Ammon's horn (tissue), 1 donor: ENCODE measurements around the gene CEP250.

Experiments used
- DNase-seq: peaks from one replicate; pipeline ENCODE4 v3.0.0-alpha.2; 2016; ENCODE audit warnings: low spot score

Gene CEP250

GRCh38 chr20:35561268-35561667, 105.9 kb downstream of the CEP250 start:
- DNase-seq = peak; percentile 54

- no peak for DNase-seq
These were observed 106.3 kb downstream of the CEP250 start for GRCh38 chr20:35561671-35562070.

DNA sequence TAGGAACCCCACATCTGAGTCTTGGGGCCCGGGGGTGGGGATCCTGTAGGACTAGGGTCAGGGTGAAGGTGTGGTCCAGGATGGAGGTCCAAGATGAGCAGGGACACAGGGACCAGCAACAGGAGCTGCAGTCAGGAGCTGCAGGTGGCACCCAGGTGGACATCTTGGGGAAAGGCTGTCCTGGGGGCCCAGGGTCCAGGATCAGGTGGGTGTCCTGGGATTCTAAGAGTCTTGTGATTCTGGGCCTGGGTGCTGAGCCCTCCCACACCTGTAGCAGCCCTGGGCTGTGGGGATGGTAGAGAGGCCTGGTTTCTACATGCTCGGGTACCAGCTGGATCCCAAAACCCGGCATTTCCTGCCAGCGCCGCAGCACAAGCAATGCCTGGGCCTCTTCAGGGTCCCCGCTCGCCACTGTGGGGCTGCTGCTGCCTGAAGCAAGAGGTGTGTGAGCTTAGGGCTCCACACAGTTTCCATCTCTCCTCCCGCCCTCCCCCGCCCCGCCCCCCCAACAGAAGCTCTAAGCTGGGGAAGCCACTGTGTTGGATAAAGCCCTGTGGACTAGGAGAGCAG, 107.2 kb downstream of the CEP250 start:
- no peak for DNase-seq

GRCh38 chr20:35563834-35564233, 108.4 kb downstream of the CEP250 start:
- DNase-seq = no peak

DNA sequence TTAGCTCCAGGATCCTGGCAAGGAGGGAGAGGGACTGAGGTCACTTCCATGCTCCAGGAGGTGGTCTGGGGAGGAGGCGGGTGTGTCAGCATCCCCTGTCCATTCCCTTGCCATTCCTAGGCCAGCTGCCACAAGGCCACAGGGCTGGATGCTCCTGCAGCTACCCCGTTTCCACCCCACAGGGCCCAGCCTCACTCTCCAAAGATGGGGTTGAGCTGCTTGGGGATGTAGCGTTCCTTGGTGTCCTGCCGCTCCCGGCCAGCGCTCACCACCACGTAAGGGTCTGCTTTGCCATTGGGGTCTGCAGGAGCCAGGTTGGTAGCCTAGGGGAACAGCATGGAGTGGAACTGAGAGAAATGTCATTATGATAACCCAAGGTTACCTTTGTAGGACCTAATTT, 109.5 kb downstream of the CEP250 start:
- no peak for DNase-seq

- DNase-seq = no peak
These were observed 113.2 kb downstream of the CEP250 start for GRCh38 chr20:35568645-35569044.
